GOT3 (cell line): Measurements from ENCODE around the gene PGAP3.

ENCODE experiments used
- DNase-seq: peaks from one replicate; lab custom pipeline; 2025; ENCODE audit warnings: mixed read lengths; lab: John Stamatoyannopoulos, UW

The PGAP3 gene

DNA sequence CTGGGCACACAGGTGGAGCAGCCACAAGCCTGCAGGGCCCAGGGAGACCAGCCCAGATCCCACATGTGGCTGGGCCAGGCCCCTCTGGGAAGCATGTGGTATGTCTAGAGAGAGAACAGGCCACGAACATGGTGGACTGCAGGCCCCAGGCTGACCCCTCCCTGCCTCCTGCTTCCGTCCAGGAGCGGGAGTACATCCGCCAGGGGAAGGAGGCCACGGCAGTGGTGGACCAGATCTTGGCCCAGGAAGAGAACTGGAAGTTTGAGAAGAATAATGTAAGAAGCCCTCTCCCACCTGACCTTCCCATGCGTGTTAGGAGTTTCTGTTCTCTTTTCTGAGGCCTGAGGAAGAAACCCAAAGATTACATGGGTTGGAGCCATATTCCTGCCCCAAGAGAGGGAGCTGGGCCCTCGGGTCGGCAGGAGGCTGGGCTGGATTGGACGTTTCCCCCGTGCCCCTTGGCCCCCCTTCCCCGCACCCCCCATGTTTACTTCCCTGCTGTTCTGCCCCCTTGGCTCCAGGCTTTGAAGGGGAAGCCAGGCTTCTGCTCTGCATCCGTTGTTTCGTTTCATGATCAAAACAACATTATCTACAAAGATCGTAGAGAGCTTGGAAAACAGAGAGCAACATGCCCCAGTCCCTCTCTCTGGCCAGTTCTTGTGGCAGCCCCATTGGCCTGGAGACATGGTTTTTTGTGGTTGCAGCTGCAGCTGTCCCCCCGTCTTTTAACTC lies 28.4 kb downstream of the PGAP3 start:
- no peak for DNase-seq

DNA sequence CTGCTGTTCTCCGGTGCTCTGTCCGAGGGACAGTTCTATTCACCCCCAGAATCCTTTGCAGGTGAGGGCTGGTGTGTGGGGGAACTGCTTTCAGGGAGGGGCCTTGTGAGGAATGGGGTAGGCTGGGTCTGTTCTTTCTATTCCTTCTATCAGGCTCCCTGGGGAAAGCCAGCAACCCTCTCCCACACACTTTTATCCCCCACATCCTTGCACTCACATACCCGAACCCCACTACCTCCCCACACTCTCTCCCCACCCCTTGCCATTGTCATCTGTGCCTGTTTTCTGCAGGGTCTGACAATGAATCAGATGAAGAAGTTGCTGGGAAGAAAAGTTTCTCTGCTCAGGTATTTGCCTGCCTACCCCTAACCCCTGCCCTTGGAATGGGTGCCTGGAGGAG lies 29.1 kb downstream of the PGAP3 start:
- DNase-seq, result no peak

DNA sequence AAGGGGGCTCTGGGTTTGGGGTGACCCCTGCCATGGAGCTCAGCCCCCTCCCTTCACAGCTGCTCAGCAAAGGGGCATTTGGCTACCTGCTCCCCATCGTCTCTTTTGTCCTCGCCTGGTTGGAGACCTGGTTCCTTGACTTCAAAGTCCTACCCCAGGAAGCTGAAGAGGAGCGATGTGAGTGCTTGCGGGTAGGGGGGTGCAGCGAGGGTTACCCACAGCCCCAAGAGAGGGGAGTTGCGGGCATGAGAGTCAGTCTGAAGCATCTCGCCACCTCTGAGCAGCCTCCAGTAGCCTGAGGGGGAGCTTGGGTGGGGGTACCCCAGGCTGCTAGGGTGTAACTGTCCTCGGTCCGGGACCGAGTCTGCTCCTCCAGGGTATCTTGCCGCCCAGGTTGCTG lies 29.5 kb downstream of the PGAP3 start:
- DNase-seq, result no peak

DNA sequence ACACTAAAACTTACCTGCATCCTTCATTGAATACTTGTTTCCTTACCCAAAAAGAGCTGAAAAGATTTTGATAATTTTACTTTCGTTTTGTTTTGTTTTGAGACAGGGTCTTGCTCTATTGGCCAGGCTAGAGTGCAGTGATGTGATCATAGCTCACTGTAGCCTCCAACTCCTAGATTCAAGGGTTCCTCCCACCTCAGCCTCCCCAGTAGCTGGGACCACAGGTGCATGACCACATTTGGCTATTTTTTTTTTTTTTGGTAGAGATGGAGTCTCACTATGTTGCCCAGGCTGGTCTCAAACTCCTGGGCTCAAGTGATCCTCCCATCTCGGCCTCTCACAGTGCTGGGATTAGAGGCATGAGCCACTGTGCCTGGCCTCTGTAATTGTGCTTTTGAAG lies 32.8 kb downstream of the PGAP3 start:
- no peak for DNase-seq

DNA sequence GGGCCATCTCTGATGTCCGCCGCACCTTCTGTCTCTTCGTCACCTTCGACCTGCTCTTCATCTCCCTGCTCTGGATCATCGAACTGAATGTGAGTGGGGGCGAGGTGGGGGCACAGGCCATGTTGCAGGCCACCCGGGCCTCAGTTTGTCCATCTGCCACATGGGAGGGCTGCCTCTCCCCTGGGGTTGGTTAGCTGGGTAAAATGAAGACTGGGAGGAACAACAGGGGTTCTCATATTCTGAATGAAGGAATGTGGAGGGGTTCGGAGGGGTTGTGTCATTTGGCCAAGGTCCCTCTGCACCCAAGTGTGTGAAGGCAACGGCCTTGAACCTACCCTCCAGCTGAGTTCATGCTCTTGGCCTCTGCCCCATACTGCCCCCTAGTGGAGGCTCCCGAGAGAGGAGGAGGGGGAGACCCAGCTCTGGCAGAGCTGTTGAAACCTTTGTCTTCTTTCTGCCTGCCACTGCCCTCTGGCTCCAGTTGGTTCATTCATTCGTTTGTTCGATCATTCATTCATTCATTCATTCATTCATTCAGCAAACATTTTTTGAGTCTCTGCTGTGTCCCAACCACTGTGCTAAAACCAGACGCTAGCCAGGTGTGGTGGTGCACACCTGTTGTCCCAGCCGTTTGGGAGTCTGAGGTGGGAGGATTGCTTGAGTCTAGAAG lies 34.1 kb downstream of the PGAP3 start:
- no peak for DNase-seq

DNA sequence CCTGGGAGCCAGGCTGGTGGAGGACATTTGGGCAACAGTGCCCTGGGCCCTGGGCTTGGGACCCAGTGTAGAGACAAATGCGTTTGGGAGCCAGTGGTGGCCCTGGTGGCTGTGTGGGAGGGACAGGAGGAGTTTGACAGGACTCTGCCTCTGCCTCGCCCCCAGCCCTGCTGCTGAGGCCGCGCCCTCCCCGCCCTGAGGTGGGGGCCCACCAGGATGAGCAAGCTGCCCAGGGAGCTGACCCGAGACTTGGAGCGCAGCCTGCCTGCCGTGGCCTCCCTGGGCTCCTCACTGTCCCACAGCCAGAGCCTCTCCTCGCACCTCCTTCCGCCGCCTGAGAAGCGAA lies 34.6 kb downstream of the PGAP3 start:
- DNase-seq, result no peak

DNA sequence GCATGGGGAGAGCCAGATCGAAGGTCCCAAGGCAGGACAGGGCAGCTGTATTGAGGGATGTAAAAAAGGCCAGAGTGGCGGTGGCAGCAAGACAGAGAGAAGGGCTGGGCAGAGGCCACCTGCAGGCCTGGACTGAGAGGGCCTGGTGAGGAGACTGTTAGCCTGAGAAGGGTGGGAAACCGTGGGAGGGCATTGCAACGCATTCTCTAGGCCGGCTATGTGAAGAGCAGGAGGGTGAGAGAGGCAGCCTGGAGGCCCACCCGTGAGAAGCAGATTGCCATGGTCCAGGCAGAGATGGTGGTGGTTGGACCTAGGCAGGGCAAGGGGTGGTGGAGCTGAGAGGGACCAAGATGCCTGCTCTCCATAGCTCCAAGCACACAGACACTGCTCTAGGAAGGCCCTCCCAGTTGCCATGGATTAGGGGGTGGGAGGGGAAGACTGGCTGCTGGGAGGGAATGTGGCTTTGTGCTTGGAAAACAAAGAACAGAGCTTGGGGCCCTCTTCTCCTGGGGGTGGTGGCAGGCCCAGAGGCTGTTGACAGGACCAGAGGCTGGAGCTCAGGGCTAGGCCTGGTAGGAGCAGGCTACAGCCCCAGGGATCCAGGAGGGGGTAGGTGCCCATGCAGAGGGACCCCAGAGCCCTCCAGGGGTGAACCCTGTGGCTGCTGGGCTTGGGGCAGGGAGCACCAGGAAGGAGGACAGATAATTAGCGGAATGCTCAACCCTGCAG lies 35.1 kb downstream of the PGAP3 start:
- DNase-seq, result no peak

DNA sequence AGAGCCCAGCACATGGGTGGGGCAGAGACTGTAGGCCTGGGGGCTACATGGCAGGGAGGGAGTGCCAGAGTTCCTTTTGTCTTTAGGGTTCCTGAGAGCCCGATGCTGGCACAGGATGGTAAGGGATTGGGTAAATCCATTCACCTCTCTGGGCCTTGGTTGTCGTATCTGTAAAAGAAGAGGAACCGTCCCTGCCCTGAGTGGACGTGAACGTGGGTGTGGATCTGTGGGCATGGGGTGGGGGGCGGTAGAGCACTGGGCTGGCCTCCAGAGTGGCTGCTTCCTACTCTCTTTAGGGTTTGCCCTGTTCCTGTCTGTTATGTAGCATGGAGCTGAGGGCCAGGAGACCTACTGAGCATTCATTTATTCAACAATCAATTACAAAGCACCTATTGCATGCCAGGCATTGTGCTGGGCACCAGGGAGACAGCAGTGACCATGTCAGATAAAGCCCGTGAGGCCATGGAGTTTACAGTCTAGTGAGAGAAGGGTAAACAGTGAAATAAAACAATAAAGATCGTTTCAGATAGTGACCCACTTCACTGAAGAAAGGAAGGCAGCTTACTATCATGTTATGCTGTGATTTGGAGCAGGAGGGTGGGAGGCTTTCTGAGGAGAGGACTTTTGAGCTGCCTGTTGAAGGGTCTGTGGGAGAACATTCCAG lies 35.8 kb downstream of the PGAP3 start:
- DNase-seq, result no peak

DNA sequence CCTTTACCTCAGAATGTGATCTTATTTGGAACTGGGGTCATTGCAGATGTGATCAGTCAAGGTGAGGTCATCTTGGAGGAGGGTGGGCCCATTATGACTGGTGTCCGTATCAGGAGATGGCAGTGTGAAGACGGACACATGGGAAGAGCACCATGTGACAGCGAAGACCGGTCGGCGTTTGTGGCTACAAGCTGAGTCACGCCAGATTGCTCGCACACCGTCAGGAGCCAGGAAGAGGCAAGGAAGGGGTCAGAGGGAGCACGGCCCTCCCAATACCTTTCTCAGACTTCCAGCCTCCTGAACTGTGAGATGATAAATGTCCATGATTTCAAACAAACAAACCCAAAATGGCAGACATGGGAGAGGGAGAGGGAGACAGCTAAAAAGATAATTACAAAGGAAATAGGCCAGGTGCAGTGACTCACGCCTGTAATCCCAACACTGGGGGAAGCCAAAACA lies 37.7 kb downstream of the PGAP3 start:
- DNase-seq, result no peak

DNA sequence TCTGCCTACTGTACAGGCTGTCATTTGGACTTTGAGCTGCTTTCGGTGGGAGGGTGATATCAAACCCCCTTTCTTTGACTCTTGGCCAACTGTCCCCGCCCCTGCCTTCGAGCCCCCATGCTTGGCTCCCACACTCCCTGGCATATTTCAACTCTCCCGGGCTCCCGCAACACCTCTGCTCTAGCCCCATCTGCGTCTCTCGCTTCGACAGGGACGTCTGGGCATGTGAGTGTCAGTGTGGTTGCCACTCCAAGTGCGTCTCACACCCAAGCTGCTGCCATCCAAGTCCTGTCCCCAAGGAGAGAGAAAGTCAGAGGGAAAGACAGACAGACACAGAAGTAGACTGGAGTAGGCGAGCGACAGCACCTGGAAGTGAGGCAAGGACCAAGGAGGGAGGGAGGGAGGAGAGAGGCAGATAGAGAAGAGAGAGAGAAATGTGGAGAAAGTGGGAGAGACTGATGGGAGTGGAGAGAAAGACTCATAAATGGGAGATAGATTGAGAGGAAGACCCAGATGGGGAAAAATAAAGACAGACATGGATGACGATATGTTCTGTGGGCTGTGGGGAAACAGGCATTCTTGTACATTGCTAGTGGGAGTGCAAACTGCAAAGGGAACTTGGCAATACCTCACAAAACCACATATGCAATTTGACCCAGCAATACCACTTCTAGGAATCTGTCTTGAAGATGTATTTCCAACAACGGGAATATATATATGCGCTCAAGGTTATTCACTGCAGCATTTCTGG lies 39.1 kb downstream of the PGAP3 start:
- DNase-seq, result no peak

DNA sequence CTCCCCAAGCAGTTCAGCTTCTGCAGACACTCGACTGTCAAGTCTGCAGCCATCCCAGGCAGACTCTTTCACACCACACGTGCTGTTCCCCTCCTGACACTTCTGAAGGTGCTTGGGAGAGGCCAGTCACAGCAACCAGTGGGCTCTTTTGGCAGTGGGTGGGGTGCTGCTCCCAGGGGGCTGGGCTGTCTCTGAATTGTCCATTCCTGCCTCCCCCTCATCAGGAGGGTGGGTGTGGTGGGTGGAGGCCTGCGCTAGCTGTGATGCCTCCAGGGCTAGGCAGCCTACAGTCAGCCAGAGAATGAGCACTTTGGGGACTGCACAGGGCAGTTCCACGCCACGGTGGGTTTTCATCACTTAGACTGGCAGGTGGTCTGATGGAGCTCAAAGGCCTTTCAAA lies 40.6 kb downstream of the PGAP3 start:
- no peak for DNase-seq

DNA sequence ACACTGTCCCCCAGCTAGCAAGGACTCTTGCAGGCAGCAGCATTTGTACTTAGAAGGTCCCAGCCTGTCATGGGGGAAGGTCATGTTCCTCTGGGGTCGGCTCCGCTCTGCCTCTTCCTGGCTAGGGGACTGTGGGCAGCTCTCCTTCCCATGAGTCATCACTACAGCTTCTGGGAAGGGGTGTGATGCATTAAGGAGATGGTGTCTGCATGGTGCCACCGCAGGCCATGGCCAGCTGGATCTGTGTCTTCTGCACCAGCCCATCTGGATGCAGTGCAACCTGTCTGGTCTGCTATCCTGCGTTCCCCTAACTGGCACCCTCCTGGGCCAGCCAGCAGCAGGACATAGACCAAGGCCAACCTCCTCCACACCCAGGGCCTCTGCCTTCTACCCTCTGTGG lies 44.6 kb downstream of the PGAP3 start:
- no peak for DNase-seq

DNA sequence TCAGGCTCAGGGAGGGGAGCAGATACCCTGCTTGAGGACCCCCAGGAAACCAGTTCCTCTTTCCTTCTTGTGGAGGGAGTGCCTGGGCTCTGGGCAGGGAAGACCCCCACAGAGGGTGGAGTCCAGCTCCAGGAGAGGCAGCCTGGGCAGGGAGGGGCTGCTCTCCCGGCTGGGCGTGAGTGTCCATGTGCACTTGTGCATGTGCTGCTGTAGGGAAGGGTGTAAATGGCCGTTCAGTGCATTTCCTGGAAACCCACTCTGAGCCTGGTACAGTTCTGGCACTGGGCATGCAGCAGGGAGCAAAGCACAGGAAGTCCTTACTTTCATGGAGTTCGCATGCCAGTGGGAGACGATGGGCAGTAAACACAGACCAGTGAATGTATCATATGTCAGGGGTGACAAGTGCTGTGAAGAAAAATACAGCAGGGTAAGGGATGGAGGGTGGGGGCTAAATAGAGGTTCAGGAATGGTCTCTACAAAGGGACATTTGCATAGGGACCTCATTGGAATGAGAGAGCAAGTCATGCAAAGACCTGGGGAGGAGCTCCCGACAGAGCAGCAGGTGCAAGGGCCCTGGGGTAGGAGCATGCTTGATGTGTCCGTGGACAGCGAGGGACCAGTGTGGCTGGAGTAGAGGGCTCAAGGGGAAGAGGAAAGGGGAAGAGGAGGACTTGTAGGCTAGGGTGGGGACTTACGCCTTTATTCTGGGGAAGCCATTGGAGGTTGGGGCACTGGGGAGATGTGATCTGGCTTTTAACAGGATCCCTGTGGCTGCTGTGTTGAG lies 45.4 kb downstream of the PGAP3 start:
- DNase-seq, result no peak

DNA sequence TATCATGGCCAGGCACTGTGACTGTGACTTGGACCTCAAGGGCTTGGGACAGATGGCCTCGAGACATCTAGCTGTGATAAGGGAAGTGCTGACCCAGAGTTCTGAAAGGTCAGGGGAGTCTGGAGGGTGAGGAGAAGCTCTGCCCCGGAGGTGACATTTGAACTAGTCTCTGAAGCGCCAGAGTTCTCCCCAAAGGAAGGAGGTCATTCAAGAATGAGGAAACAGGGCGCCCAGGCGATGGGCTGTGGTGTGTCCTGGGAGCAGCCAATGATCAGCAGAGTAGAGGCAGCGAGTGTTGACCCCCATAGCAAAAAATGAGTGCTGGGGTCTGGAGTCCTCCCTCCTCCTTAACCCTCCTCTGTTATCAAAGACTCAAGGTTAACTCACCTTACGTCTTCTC lies 46.0 kb downstream of the PGAP3 start:
- DNase-seq, result no peak

DNA sequence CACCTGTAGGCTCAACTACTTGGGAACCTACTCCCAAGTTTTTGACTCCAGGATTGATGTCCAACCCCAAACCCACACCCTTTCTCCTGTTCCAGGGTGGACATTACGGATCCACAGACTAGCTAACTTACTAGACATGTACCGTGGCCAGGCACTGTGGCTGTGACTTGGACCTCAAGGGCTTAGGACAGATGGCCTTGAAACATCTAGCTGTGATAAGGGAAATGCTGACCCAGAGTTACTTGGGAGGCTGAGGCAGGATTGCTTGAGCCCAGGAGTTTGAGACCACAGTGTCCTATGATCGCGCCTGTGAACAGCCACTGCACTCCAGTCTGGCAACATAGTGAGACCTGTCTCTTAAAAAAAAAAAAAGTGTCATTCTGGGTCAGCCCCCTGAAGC lies 46.8 kb downstream of the PGAP3 start:
- DNase-seq, result no peak

DNA sequence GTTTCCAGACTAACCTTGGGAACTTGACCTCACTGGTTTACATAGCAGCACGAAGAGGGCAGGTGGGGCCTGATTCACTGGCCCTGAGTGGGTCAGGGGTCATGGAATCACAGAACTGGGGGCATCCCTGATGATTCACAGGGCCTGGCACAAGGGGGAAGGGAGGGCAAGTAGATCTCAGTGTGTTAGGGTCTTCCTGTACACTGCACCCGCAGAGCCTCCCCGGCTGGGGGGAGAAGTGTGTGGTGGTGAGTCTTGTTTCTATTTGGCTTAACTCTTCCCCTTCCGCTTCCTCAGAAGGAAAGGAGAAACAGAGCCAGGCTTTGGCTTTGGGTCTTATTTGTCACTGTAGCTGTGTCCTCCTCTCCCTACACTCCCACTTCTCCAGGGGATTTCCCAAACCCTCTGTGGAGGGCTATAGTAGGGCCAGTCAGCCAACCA lies 47.2 kb downstream of the PGAP3 start:
- DNase-seq, result no peak

DNA sequence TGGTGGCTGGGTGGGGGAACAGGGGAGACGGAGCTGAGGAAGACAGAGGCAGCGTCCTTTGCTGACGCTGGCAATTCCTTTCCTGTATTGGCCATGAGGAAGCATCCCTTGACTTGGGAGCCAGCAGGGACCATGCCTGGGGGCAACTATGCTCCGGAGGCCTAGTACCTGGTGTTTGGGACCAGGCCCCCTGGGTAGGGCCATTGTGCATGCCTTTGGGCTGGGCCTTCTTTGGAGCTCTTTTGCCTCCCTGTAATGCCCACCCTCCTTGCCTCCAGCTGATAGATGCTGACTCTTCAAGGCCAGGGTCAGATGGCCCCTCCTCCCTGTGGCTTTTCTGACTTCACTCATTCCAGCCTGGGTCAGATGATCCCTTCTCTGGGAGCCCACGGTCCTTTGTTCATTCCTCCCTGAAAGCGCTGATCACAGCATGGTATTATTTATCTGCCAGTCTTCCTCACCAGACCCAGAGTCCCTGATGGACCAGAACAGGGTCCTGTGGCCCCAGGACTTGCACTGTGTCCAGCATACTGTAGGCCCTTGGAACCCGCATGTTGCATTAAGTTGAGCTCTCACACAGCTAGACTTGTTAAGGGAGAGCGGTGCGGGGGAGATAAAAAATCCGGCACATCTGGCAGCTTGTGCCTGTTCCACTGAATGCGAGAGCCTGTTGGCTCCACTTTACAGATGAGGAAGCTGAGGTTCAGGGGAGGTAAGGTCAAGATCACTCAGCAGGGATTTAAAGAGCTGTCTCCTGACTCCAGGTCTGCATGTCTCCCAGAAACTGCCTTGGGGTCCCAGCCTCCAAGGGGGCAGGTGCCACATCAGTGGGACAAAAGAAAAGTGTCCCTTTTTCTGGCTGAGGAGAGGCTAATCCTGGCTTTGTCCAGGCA lies 48.0 kb downstream of the PGAP3 start:
- DNase-seq, result no peak

DNA sequence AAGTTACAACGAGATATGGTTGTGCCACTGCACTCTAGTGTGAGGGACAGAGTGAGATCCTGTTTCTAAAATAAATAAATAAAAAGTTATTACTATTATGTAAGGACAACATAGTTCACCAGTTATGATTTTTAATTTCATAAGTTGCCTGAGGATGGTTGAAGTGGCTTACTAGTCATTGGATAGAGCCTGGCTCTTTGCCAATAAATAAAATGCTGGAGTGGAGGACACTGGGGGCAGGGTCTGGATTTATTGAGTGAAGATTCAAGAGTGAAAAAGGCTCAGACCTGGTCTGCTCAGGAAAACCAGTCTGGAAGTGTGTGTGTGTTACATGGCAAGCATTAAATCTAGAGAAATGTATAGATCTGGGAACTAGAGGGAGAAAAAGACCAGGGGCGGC lies 48.8 kb downstream of the PGAP3 start:
- no peak for DNase-seq

DNA sequence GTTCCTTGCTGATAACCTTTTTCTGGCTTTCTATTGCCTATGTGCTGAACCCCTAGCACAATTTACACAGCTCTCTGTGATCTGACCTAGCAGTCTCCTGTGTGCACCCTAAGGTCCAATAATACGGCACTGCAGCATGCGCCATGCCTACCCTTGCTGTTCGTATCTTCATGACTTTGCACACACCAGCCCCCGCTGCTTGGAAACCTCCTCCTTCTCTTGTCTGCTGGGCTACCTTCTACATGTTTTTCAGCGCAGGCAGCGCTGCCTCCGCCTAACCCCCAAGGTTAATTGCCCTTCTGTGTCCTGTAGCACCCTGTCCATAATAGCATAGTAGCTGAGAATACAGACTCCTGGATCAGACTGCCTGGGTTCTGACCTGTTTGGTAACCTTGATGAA lies 49.5 kb downstream of the PGAP3 start:
- no peak for DNase-seq
